Measurements from ENCODE around the gene LMAN1L.
A peak's percentile ranks its signal among the peaks of the same experiment; 100 is the strongest.

LMAN1L gene

DNA sequence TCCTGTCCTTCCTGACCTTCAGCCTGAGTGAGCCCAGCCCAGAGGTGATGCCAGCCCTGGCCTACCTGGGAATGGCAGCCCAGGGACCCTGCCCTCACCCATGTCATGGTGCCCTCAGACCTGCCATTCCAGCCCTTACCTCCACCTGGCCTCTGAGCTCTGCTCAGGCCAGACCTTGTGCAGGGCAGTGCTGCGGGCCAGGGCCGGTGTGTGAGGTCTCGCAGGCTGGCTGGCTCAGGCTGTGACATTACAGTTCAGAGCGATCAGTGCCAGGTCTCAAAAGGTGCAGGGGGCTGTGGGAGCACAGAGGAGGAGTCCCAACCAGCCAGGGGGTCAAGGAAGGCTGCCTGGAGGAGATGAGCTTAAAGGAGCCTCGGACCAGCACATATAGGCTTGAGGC lies 7.4 kb downstream of the LMAN1L start:
- no peak overlapping the region for H3K9ac ChIP-seq (ENCODE audit: low read length)
- no peak overlapping the region for H3K4me3 ChIP-seq (ENCODE audit: low read depth, low read length, poor library complexity, severe bottlenecking)
- no peak overlapping the region for H3K4me2 ChIP-seq (ENCODE audit: low read length)
- no peaks in the 10 kb centered on the region; the same call in 1 of the 2 replicates for H3K27me3 ChIP-seq (ENCODE audit: insufficient read depth, low read length)
- peaks cover 29% of the 10 kb centered on the region for H3K4me1 ChIP-seq (ENCODE audit: insufficient read depth, low read length, severe bottlenecking)
- H3F3A ChIP-seq (ENCODE audit: insufficient read depth, low read length) = no peaks in the 10 kb centered on the region
- no peaks in the 10 kb centered on the region for H3K36me3 ChIP-seq (ENCODE audit: insufficient read depth, low read length)
- TF ChIP-seq EZH2 (IDR thresholded peaks at IDR 0.05; ENCODE audit: borderline replicate concordance, low read length) = no peak
- TF ChIP-seq, protein P1, sequence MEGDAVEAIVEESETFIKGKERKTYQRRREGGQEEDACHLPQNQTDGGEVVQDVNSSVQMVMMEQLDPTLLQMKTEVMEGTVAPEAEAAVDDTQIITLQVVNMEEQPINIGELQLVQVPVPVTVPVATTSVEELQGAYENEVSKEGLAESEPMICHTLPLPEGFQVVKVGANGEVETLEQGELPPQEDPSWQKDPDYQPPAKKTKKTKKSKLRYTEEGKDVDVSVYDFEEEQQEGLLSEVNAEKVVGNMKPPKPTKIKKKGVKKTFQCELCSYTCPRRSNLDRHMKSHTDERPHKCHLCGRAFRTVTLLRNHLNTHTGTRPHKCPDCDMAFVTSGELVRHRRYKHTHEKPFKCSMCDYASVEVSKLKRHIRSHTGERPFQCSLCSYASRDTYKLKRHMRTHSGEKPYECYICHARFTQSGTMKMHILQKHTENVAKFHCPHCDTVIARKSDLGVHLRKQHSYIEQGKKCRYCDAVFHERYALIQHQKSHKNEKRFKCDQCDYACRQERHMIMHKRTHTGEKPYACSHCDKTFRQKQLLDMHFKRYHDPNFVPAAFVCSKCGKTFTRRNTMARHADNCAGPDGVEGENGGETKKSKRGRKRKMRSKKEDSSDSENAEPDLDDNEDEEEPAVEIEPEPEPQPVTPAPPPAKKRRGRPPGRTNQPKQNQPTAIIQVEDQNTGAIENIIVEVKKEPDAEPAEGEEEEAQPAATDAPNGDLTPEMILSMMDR (IDR thresholded peaks at IDR 0.05; ENCODE audit: low read length) = no peak
- no peaks in the 10 kb centered on the region for H3K9me2 ChIP-seq (ENCODE audit: low read depth, low read length)
- no peaks in the 10 kb centered on the region for H3K79me2 ChIP-seq (ENCODE audit: insufficient read depth, low read length)
- no peak overlapping the region for H3K27ac ChIP-seq (ENCODE audit: low read depth, low read length, poor library complexity, severe bottlenecking)
- H2AFZ ChIP-seq (ENCODE audit: low read length) = no peak overlapping the region
- H4K20me1 ChIP-seq (ENCODE audit: insufficient read depth, low read length) = no peaks in the 10 kb centered on the region
- H3K9me3 ChIP-seq (ENCODE audit: low read length) = no peaks in the 10 kb centered on the region

DNA sequence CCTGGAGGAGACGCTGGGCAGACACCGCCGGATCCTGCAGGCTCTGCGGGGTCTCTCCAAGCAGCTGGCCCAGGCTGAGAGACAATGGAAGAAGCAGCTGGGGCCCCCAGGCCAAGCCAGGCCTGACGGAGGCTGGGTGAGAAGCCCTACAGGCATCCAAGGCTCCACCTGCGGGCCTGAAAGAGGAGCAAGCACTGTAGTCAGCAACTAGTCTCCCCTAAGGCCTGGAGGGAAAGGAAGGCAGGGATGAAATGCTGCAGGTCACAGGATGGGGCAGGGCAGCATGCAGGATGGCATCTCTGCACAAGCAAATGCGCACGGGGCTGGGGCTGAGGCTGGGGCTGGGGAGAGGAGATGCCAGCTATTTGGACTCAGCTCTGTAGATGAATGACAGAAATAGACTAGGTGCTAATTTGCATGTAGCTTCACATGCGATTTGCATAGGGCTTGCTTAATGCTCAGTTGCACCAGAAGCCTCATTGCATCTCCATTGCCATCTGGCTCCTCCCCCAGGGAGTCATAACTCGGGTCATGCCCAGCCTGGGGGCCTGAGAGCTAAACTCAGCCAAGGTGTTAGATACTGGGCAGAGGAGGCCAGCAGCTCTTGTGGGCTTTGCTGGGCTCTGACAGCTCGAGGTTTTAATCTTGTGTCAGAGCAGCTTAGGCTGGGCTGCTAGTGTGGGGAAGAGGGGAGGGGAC lies 8.6 kb downstream of the LMAN1L start:
- peak overlapping the region; percentile 51 for H3K27ac ChIP-seq (ENCODE audit: low read depth, low read length, poor library complexity, severe bottlenecking)

DNA sequence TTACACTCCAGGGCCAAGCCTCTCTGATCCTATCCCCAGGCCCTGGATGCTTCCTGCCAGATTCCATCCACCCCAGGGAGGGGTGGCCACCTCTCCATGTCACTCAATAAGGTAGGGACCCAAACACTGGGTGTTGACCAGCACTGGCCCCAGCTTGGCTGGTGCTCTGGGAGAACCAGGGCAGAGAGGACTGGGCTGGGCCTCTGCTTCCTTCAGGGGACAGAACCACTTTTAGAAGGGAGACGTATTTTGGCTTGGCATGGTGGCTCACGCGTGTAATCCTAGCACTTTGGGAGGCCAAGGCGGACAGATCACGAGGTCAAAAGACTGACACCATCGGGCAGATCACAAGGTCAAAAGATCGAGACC lies 9.1 kb downstream of the LMAN1L start:
- no peaks in the 10 kb centered on the region for H4K20me1 ChIP-seq (ENCODE audit: insufficient read depth, low read length)
- no peaks in the 10 kb centered on the region; the same call in 1 of the 2 replicates for H3K27me3 ChIP-seq (ENCODE audit: insufficient read depth, low read length)
- H3K27ac ChIP-seq (ENCODE audit: low read depth, low read length, poor library complexity, severe bottlenecking) = no peak overlapping the region
- no peaks in the 10 kb centered on the region for H3K36me3 ChIP-seq (ENCODE audit: insufficient read depth, low read length)
- peak overlapping the region; percentile 21; the same call in 1 of the 2 replicates for H3K4me2 ChIP-seq (ENCODE audit: low read length)
- H3K9ac ChIP-seq (ENCODE audit: low read length) = no peak overlapping the region
- no peaks in the 10 kb centered on the region for H3K9me3 ChIP-seq (ENCODE audit: low read length)
- H2AFZ ChIP-seq (ENCODE audit: low read length) = no peak overlapping the region
- peaks cover 22% of the 10 kb centered on the region for H3K4me1 ChIP-seq (ENCODE audit: insufficient read depth, low read length, severe bottlenecking)
- no peaks in the 10 kb centered on the region for H3K79me2 ChIP-seq (ENCODE audit: insufficient read depth, low read length)
- H3K9me2 ChIP-seq (ENCODE audit: low read depth, low read length) = no peaks in the 10 kb centered on the region
- TF ChIP-seq, protein P1 (IDR thresholded peaks at IDR 0.05; ENCODE audit: low read length) = no peak
- TF ChIP-seq EZH2 (IDR thresholded peaks at IDR 0.05; ENCODE audit: borderline replicate concordance, low read length) = no peak
- no peak overlapping the region for H3K4me3 ChIP-seq (ENCODE audit: low read depth, low read length, poor library complexity, severe bottlenecking)
- H3F3A ChIP-seq (ENCODE audit: insufficient read depth, low read length) = no peaks in the 10 kb centered on the region

More for the DNA sequence above, 8.6 kb downstream of the LMAN1L start:
- TF ChIP-seq, protein P1 (IDR thresholded peaks at IDR 0.05; ENCODE audit: low read length) = no peak
- no peak for TF ChIP-seq EZH2 (IDR thresholded peaks at IDR 0.05; ENCODE audit: borderline replicate concordance, low read length)
- no peaks in the 10 kb centered on the region for H3F3A ChIP-seq (ENCODE audit: insufficient read depth, low read length)
- H3K4me3 ChIP-seq (ENCODE audit: low read depth, low read length, poor library complexity, severe bottlenecking) = peak overlapping the region; percentile 2
- no peak overlapping the region for H2AFZ ChIP-seq (ENCODE audit: low read length)
- H3K9me3 ChIP-seq (ENCODE audit: low read length) = no peaks in the 10 kb centered on the region
- H3K36me3 ChIP-seq (ENCODE audit: insufficient read depth, low read length) = no peaks in the 10 kb centered on the region
- H3K9ac ChIP-seq (ENCODE audit: low read length) = no peak overlapping the region; the same call in 1 of the 2 replicates
- H4K20me1 ChIP-seq (ENCODE audit: insufficient read depth, low read length) = no peaks in the 10 kb centered on the region
- H3K4me2 ChIP-seq (ENCODE audit: low read length) = peak overlapping the region; percentile 21; the same call in 1 of the 2 replicates
- H3K4me1 ChIP-seq (ENCODE audit: insufficient read depth, low read length, severe bottlenecking) = peaks cover 22% of the 10 kb centered on the region
- H3K9me2 ChIP-seq (ENCODE audit: low read depth, low read length) = no peaks in the 10 kb centered on the region
- H3K79me2 ChIP-seq (ENCODE audit: insufficient read depth, low read length) = no peaks in the 10 kb centered on the region
- H3K27me3 ChIP-seq (ENCODE audit: insufficient read depth, low read length) = no peaks in the 10 kb centered on the region; the same call in 1 of the 2 replicates
